NCI-H748 treated with DMSO at 0.1 percent for 48 hours (cell line): ENCODE measurements around the gene DCUN1D4.
A peak's percentile ranks its signal among the peaks of the same experiment; 100 is the strongest.

Source experiments
- DNase-seq: peaks from one replicate; lab custom pipeline; 2025; lab: John Stamatoyannopoulos, UW

Gene DCUN1D4

GRCh38 chr4:51842554-51843308 lies at the start of gene DCUN1D4:
Gene DCUN1D4, plus strand, starts transcription at chr4:51843153. Its CDS starts 90 bp downstream, at chr4:51843243.
- DNase-seq, result peak; percentile 90

- no peak for DNase-seq
These were observed 22.3 kb upstream of the DCUN1D4 start for GRCh38 chr4:51820443-51821234.

GRCh38 chr4:51825341-51825740 lies 17.6 kb upstream of the DCUN1D4 start:
- DNase-seq, result no peak

GRCh38 chr4:51830156-51830720 lies 12.7 kb upstream of the DCUN1D4 start:
- no peak for DNase-seq

- DNase-seq, result no peak
These were observed 11.8 kb upstream of the DCUN1D4 start for GRCh38 chr4:51831133-51831532.

GRCh38 chr4:51833236-51833635 lies 9.7 kb upstream of the DCUN1D4 start:
- no peak for DNase-seq

GRCh38 chr4:51835079-51835478 lies 7.9 kb upstream of the DCUN1D4 start:
- DNase-seq, result no peak

GRCh38 chr4:51835855-51836254 lies 7.1 kb upstream of the DCUN1D4 start:
- no peak for DNase-seq

GRCh38 chr4:51836549-51836948 lies 6.4 kb upstream of the DCUN1D4 start:
- DNase-seq, result no peak

- no peak for DNase-seq
These were observed 2.2 kb upstream of the DCUN1D4 start for GRCh38 chr4:51840781-51841180.

GRCh38 chr4:51842167-51842553 lies 793 bp upstream of the DCUN1D4 start:
- DNase-seq, result no peak

GRCh38 chr4:51843309-51844152 lies 578 bp downstream of the DCUN1D4 start:
- DNase-seq, result no peak

- DNase-seq, result peak; percentile 62
These were observed 1.5 kb downstream of the DCUN1D4 start for GRCh38 chr4:51844153-51845054.

- DNase-seq, result no peak
These were observed 2.1 kb downstream of the DCUN1D4 start for GRCh38 chr4:51845055-51845426.

- no peak for DNase-seq
These were observed 2.8 kb downstream of the DCUN1D4 start for GRCh38 chr4:51845711-51846110.

GRCh38 chr4:51849430-51849829 lies 6.5 kb downstream of the DCUN1D4 start:
- no peak for DNase-seq

GRCh38 chr4:51850294-51850693 lies 7.3 kb downstream of the DCUN1D4 start:
- no peak for DNase-seq

GRCh38 chr4:51851090-51851936 lies 8.4 kb downstream of the DCUN1D4 start:
- no peak for DNase-seq

- DNase-seq, result no peak
These were observed 9.0 kb downstream of the DCUN1D4 start for GRCh38 chr4:51851937-51852290.

GRCh38 chr4:51853027-51853682 lies 10.2 kb downstream of the DCUN1D4 start:
- no peak for DNase-seq
